ENCODE data around the gene FABP6.
"Not testable (repeated sequence)": the region's sequence is repeated elsewhere in the genome, so short reads cannot be mapped to it uniquely, and the experiment has no call there.

Gene FABP6, protein sequence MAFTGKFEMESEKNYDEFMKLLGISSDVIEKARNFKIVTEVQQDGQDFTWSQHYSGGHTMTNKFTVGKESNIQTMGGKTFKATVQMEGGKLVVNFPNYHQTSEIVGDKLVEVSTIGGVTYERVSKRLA

DNA sequence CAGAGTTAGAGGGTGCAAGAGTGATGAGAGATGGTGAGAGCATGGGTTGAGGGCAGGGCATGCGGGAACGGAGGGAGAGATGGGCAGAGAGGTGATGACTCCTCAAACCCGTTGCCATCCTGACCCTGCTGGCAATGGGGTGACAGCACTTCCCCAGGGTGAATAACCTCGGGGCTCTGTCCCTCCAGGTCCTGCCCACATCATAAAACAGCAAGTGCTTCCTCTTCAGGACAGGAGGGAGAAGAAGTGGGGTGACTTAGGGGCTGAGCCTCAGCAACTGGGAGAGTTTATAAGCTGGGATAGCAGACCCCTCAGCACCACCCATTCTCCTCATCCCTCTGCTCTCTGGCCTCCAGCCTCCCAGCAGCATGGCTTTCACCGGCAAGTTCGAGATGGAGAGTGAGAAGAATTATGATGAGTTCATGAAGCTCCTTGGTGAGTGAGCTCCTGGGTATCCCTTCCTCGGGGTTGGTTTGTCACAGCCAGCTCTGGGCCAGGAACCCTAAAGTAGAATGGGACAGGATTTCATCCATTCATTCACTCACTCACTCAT is at the start of gene FABP6:
TSS of gene FABP6 (plus strand) at position 317 of the 553 bp plus-strand sequence. CDS start at position 369, 52 bp downstream.
- no peak for DNase-seq (ENCODE audit: low read depth)

DNA sequence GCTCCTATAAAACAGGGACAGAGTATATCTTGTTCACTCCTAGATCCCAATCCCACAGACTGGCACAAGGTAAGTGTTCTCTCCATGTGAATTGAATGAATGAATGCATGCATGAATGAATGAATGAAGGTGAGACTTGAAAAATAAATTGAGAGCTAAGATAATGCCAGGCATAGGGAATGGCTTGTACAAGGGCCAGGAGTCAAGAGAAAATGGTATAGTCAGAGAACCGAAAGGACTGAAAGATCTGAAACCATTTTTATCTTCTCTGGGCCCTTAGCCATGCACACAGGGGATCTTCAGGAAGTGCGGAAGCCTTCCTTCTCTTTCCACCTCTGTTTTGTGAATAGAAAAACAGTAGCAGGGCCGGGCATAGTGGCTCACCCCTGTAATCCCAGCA is 48.4 kb upstream of the FABP6 start:
- no peak for DNase-seq (ENCODE audit: low read depth)

DNA sequence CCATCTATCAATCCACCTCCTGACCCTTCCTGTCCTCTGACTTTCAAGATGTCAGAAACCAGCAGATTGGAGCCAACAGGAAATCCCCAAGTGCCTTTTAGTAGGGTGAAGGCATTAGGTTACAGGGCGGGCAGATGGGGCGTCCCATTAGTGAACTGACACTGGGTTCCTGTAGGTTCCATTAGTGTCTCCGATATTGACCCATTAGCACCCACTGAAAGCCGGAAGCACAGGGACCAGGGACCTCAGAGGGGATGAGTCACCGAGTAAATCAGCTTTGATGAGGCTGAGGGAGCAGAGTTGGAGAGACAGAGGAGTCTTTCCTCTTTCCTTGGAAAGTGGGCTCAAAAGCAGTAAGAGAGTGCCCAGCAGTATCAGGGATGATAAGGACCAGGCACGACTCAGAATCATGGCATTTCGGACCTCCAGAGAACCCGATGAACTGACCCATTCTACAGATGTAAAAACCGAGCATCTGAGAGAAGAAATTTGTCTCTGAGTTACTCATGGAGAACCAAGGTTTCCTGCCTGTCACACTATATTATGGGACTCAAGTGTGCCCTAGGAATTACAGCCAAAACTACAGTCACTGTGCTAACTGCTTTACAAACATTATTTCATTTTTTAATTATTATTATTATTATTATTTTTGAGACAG is 47.2 kb upstream of the FABP6 start:
- no peak for DNase-seq (ENCODE audit: low read depth)

DNA sequence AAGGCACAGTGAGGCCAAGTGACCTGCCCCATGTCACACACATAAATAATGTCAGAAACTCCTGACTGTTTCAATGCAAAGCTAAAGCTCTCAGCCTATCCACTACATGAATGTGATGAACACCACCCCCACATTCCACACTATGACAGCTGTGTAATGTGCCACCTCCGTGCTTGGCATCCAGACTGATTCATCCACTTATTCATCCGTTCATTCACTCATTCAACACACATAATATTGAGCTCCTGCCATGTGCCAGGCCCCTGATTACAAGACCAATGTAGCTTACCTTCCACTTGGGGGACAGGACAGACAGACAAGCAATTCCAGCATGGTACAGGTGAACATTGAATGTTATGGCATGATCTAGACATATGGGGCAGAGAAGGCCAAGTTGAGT is 46.2 kb upstream of the FABP6 start:
- no peak for DNase-seq (ENCODE audit: low read depth)

DNA sequence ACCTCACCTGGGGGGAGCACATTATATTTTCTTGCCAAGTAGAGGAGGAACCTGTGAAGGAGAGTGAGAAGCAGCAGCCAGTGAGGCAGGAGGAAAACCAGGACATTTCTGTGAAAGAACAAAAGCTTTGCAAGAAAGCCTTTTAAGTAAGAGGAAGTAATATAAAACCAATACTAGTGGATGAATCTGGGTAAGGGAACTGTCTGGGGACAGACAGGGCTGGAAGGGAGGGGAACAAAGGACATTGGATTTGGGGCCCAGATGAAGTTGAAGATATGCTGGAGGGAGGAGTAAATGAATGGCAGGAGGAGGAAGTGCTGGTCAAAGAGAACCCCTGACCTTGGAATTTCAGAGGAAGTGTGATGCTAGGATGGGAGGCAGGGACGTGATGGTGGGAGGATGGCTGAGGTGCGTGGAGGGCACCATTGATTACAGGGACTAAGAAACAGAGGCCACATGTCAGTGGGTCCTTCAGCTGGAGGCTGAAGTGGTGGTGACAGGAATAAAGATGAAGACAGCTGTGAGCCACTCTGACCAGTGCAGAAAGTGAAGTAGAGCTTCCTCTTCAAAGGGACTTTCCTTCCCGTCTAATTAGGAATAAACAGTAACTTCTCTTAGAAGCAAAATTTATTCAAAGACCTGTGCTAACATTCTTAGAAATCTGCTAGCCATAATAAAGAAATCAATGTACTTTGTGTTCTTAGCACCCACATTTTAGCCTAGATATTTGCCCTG is 43.5 kb upstream of the FABP6 start:
- no peak for DNase-seq (ENCODE audit: low read depth)

DNA sequence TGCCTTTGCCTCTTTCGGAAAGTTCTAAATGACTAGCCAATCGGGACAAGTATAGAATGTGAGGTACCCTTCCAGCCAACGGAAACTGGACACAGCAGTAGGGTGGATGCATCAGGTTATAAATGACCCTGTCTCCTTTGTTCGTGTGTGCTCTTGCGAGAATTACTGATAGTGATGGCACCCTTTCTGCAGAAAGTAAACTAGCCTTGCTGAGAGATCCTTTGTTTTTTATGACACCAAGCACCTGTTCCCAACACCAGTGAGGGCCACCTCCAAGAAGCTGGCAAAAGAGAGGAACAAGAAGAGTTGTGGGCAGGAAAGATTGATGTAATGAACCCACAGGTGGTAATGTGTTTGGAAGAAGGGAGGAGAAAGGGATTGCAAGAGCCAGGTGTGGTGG is 42.8 kb upstream of the FABP6 start:
- no peak for DNase-seq (ENCODE audit: low read depth)

DNA sequence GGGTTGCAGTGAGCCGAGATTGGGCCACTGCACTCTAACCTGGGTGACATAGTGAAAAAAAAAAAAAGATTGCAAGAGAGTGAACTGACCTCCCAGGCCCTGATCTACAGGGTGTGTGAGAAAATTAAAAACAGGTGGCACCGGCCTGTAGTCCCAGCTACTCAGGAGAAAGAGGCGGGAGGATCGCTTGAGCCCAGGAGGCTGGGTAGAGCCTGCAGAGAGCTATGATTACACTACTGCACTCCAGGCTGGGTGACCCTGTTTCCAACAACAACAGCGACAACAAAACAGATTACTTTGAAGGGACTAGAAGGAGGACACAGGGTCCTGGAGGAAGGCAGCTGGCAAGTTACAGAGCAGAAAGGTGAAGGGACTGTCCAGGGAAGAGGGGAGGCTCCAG is 42.2 kb upstream of the FABP6 start:
- no peak for DNase-seq (ENCODE audit: low read depth)

DNA sequence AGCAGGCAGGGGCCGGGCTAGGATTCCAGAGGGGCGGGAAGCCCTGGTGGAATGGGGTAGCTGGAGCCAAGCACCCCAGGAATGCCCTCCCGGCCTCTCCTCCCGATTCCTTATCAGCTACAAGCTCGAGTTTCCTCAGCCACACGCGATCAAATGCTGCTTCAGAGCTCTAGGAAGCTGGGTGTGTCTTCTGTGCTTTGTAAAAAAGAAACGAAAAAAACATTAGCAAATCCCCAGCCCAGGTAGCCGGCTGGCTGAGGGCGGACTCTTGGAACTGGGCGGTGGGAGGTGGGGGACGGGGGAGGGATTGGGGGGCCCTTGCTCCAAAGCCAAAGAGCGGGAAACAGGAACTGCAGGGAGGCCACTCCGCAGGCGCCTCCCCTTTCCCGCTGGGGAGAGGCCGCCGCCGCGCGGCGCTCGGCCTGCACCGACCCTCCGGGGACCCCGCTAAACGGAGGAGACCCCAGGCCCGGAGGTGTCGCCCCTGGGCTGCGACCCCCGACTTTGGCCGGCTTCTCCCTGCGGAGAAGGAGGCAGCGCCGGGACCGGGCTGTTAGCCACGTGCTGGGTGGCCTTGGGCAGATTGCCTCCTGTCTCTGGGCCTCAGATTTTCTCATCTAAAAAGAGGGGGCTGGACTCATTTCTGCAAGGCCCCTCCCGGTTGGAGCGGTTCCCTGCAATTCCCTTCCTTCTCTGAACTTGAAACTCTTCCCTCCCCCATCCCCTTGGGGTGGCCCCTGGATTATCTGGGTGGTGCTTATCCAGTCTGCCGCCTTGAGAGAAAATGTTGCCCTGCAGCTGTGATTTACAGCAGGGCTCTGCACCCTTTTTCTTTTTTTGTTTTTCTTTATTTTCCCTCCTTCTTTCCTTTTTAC is 40.9 kb upstream of the FABP6 start:
- DNase-seq (ENCODE audit: low read depth), result no peak

DNA sequence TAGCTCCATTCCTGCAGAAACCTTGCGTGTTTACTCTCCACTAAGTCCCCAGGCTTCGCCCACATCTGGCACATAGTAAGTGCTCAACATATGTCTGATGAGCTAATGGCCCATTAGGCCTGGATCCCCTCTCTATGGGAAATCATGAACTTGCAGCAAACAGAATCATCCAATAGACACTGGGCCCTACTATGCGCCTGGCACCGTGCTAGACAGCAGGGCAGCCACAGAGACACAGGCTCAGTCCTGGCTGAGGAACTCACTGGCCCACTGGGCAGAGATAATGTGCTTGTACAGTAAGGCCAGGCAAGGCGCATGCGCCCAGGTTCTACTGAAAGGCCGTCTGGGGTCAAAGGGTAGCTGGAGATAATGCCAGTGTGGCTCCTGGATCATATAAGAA is 36.9 kb upstream of the FABP6 start:
- DNase-seq (ENCODE audit: low read depth), result no peak

DNA sequence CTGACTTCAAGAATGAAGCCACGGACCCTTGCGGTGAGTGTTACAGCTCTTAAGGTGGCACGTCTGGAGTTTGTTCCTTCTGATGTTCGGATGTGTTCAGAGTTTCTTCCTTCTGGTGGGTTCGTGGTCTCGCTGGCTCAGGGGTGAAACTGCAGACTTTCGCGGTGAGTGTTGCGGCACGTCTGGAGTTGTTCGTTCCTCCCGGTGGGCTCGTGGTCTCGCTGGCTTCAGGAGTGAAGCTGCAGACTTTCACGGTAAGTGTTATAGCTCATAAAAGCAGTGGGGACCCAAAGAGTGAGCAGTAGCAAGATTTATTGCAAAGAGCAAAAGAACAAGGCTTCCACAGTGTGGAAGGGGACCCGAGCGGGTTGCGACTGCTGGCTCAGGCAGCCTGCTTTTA is 36.2 kb upstream of the FABP6 start:
- not testable (repeated sequence) for DNase-seq (ENCODE audit: low read depth)

DNA sequence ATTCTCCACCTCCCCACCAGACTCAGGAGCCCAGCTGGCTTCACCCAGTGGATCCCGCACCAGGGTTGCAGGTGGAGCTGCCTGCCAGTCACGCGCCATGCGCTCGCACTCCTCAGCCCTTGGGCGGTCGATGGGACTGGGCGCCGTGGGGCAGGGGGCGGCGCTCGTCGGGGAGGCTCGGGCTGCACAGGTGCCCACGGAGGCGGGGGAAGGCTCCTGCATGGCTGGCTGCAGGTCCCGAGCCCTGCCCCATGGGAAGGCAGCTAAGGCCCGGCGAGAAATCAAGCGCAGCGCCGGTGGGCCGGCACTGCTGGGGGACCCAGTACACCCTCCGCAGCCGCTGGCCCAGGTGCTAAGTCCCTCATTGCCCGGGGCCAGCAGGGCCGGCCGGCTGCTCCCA is 35.5 kb upstream of the FABP6 start:
- not testable (repeated sequence) for DNase-seq (ENCODE audit: low read depth)

DNA sequence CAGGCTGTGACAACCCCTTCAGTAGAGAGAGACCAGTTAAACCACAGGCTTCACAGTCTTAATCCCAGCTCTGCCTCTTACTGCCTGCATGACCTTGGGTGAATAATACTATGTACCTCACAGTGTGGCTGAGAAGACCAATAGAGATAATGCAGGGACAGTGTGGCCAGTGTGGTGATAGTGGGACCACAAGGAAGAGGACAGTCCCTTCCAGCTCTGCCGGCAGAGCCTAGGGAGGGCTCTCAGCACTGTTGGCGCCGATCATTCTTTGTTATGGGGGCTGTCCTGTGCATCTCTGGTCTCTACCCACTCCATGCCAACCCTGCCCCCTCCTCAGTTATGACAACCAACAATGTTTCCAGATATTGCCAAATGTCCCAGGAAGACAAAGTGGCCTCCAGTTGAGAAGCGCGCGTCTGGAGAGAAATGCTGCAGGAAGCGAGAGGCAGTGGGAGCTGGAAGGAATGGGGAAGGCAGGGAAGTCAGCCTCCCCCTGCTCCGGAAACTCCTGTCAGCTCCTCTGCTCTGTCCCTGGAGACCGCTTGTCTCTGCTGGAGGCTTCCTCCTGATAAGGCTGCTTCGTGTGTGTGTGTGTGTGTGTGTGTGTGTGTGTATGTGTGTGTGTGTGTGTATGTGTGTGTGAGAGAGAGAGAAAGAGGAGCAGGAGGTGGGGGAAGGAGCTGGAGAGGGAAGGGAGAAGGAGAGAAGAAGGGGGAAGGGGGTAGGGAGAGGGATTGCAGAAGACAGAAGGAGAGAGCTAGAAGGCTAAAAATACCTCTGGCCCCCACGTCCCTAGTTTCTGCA is 31.8 kb upstream of the FABP6 start:
- DNase-seq (ENCODE audit: low read depth), result no peak

DNA sequence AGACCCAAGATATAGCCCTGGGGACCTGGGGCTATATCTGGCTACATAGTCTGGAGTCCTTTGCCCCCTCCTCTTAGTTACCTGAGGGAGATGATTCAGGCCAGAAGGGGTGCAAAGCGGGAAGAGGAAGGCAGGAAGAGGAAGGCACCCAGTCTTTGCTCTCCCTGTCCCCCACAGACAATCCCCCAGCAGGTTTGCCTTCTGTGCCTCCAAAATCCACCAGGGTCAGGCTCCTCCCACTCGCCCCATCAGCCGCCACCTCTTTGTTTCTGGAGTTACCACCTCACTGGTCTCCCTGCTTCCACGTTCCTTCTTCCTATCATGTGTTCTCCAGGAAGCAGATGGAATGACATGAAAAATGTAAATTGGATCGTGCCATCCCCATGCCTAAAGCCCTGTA is 31.2 kb upstream of the FABP6 start:
- DNase-seq (ENCODE audit: low read depth), result no peak

DNA sequence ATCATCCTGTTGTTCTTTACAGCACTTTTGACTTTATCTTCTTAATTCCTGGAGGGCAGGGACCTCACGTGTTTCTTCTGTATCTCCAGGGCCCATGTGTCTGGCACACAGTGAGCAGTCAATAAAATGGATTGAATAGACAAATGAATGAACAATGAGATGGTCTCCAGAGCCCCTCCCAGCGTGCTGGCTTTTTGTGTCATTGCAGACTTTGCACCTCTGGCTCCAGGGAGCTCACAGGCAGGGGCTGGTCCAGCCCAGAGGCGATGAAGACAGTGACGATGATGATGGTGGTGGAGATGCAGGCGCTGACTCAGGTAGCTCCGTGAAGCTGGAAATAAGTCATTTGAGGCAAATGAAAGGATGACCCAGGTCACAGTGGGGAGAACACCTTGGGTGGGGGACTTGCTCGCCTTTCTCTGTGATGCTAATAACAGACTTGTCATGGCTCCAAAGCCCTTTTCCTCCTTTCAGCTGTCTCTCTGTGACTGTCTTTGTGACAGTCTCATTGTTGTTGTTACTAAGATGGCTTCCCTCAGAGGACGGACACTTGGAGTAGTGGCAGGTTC is 30.4 kb upstream of the FABP6 start:
- no peak for DNase-seq (ENCODE audit: low read depth)

DNA sequence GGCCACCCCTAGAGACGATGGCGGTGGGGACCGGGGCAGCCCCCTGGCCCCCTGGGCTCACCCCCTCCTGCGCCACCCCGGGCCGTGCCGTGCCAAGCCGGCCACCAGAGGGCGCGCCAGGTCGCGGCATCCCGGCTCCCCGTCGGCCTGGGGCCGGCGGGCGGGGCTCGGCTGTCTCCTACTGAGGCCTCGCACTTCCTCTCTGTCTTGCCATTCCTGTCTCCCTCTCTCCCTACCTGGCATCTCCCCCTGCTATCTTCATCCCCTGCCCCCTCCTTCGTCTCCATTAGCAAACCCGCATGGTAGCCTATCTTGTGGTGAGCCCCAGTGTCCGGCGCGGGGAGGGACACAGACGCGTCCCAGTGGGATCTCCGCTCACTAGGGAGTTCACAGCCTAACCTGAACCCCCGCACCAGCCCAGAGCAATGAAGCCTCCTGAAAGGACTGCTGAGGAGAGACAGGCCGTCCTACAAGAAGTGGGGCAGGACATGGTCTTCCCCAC is 29.8 kb upstream of the FABP6 start:
- DNase-seq (ENCODE audit: low read depth), result peak; percentile 44

DNA sequence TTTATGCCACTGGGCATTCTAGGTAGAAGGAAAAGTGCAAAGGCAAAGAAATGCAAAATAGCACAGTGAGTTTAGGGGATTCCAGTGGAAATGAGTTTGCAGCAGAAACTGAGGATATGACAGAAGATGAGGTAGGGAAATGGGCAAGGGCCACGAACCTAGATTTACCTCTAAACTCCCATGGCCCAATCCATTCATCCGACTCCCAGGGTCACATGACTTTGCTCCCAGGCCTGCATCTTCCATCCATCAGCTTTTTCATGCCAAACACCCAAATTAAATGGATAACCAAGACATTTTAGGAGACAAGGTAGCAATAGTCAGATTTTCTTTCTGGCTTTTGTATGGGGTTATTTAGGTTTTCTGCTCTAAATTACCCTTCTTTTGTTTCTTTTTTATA is 22.2 kb upstream of the FABP6 start:
- no peak for DNase-seq (ENCODE audit: low read depth)

DNA sequence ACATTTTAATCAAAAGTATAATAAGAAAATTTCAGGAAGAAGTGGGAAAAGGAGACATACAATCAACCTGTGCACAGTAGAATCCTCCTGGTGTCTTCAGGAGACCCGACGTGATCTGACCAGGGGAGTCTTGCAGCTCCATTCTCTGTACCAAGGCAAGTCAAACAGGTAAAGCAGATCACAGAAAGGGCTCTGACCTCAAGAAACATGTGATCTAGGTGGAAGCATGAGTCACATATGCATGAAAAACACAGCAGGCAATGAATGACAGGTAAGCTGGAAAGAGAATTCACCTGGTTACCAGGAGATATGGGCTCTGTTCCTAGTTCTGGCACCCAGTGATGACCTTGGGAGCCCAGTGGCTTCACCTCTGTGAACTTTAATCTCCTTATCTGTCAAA is 19.4 kb upstream of the FABP6 start:
- no peak for DNase-seq (ENCODE audit: low read depth)

DNA sequence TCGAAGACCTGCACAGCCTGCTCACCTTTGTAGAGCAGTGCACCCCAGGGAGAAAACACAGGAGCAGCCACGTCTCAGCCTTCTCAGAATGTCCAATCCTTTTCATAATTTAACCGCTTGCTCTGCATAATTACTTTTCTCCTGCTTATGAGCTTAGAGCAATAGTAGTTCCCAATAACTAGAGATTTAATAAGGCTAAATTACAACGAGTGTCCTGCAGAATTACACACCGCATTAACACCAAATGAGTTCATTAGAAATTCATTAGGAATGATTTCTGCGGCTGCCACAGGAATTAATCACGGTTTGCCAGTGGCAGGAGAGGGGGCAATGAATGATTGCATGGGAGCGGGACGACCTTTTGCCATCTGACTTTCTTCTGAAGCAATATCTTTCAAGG is 18.7 kb upstream of the FABP6 start:
- DNase-seq (ENCODE audit: low read depth), result no peak

DNA sequence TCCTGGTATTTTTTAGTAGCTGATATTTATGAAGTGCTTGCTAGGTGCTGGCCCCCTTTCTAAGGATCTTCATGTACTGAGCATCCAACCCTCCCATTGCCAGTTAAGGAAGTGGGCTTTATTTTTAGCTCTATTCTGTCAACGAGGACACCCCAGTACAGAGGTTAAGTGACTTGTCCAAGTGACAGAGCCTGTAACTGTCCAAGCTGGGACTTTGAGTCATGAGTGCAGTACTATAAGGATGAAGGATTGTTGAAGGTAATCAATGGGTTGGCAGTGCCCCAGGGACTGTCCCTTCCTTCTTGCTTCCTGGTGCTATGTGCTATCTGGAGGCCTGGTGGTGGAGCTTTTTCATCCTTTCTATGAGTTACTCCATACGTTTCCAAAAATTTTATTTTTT is 18.0 kb upstream of the FABP6 start:
- no peak for DNase-seq (ENCODE audit: low read depth)

DNA sequence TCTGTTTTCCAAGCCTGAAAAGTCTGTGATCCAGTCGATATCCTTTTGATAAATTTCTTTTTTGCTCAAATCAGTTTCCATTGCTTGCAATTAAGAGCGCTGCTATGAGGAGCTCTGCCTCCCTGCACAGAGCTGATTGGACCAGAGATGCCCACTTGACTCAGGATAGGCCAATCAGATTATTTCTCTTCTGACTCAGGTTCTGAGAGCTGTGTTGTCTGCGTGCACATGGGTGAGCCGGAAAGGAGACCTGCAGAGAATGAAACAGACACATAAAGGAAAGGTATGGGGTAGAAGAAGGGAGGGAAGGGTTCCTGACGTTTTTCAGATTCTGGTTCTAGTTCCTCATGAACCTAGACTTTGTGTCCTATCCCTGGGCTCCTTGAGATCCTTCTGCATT is 15.8 kb upstream of the FABP6 start:
- no peak for DNase-seq (ENCODE audit: low read depth)

DNA sequence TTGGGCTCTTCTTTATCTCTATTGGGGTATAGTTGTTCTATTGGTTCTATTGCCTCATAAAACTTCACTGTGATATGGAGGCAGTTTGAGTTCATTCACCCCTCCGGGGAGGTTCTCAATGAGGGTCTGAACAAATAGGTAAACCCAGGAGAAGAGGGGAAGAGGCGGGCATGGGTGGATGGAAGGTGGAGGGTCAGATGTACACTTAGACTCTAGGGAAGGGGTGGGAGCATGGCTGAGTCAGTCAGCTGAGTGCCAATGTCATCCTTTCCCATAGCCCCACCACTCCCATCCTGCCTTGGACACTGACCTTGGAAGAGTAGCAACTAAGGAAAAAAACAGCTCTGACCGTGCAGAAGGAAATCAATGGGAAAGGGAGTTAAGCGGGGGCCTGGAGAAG is 9.9 kb upstream of the FABP6 start:
- DNase-seq (ENCODE audit: low read depth), result no peak
